AG04450 (cell line): ENCODE data around the gene TRIM66. TPM values are rescaled to one million over a fixed set of nuclear protein-coding genes. Genes with fewer than 3 reads are reported as not detected.

Source experiments
- CTCF ChIA-PET: fragments of 300-600, 350-600 bp; formaldehyde crosslinking; extraction: SDS; loops from one replicate; lab custom pipeline; 2022; ENCODE audit warnings: antibody characterized with exemption, inconsistent platforms; lab: Charles Lee
- POLR2A ChIA-PET: fragments of 350-600 bp; formaldehyde crosslinking; extraction: SDS; loops from one replicate; lab custom pipeline; 2021; ENCODE audit warnings: antibody characterized with exemption, inconsistent platforms; lab: Yijun Ruan, JAX
- DNase-seq: peaks from one replicate; pipeline ENCODE4 v3.0.0-alpha.2; 2011; ENCODE audit warnings: low read depth, low spot score
- H3K27ac ChIP-seq: one replicate; pipeline ENCODE4 v1.5.1; 2012; ENCODE audit warnings: low read depth, low read length, control low read depth
- H3K27me3 ChIP-seq: one replicate; pipeline ENCODE4 v1.6.0; 2012; ENCODE audit warnings: low read length; ENCODE audit not compliant: control insufficient read depth, insufficient read depth
- H3K4me3 ChIP-seq: 2 replicates; pipeline ENCODE4 v1.5.1; 2011; ENCODE audit warnings: mild to moderate bottlenecking, low read depth, low read length, control low read depth
- H3K9me3 ChIP-seq: 2 replicates; pipeline ENCODE4 v1.5.1; 2012; ENCODE audit warnings: low read length; ENCODE audit not compliant: control insufficient read depth, insufficient read depth
- CTCF ChIP-seq: IDR thresholded peaks from 2 replicates; pipeline ENCODE4 v1.5.1; 2011; ENCODE audit warnings: low read depth, low read length, control low read depth, inconsistent platforms
- polyA plus RNA-seq: library from polyadenylated mRNA; depleted of rRNA; stranded (reverse); fragments of >200 nt; gene quantifications from 2 replicates; pipeline ENCODE4 v1.2.3, GENCODE V29; 2011

The TRIM66 gene
- polyA plus RNA-seq, 1 experiment: 6.3 TPM

GRCh38 chr11:8711895-8712442 is 29.5 kb upstream of the TRIM66 start:
- peak overlapping the region; percentile 21 for H3K27ac ChIP-seq

GRCh38 chr11:8709777-8710176 is 27.3 kb upstream of the TRIM66 start:
- POLR2A ChIA-PET: interaction anchor here (0.6 to 2.3 kb wide), 5 partner anchors 9 to 123 kb away, joined by 3 to 15 read pairs (median 5); a partner anchor contains a TSS
- no peak for TF ChIP-seq CTCF
- Histone ChIP-seq H3K27me3 (no peaks in the 10 kb centered on the region), H3K27ac (peak overlapping the region; percentile 96), H3K4me3 (no peak overlapping the region), H3K9me3 (no peaks in the 10 kb centered on the region; the same call in 1 of the 2 replicates)
- CTCF ChIA-PET: interaction anchor here (0.9 kb wide), 1 partner anchor 428 kb away, joined by 3 read pairs; no protein-coding TSS in a partner anchor
- DNase-seq: no peak

More at GRCh38 chr11:8711895-8712442, 29.5 kb upstream of the TRIM66 start:
- CTCF ChIA-PET: no interaction called here
- no peaks in the 10 kb centered on the region for H3K27me3 ChIP-seq
- no peak for DNase-seq
- no peak for TF ChIP-seq CTCF
- POLR2A ChIA-PET: no interaction called here
- H3K4me3 ChIP-seq: no peak overlapping the region
- H3K9me3 ChIP-seq: no peaks in the 10 kb centered on the region; the same call in 1 of the 2 replicates

GRCh38 chr11:8709002-8709672 is 26.7 kb upstream of the TRIM66 start:
- no peak for TF ChIP-seq CTCF
- H3K27me3 ChIP-seq: no peaks in the 10 kb centered on the region
- peak; percentile 94 for DNase-seq
- ChIA-PET CTCF (interaction anchor here (1.0 to 1.1 kb wide), 2 partner anchors 49 to 429 kb away, joined by 3 read pairs; no protein-coding TSS in a partner anchor), POLR2A (interaction anchor here (0.6 to 2.3 kb wide), 6 partner anchors 9 to 123 kb away, joined by 3 to 15 read pairs (median 5); a partner anchor contains a TSS)
- H3K4me3 ChIP-seq: no peak overlapping the region
- H3K9me3 ChIP-seq: no peaks in the 10 kb centered on the region; the same call in 1 of the 2 replicates
- peak overlapping the region; percentile 96 for H3K27ac ChIP-seq

GRCh38 chr11:8707541-8708191 is 25.2 kb upstream of the TRIM66 start:
- ChIA-PET POLR2A (interaction anchor here (2.3 kb wide), 1 partner anchor 11 kb away, joined by 15 read pairs; no protein-coding TSS in a partner anchor), CTCF (interaction anchor here (0.7 kb wide), 1 partner anchor 106 kb away, joined by 3 read pairs; no protein-coding TSS in a partner anchor)
- H3K27ac ChIP-seq: no peak overlapping the region
- no peak overlapping the region for H3K4me3 ChIP-seq
- DNase-seq: no peak
- no peaks in the 10 kb centered on the region; the same call in 1 of the 2 replicates for H3K9me3 ChIP-seq
- no peak for TF ChIP-seq CTCF
- no peaks in the 10 kb centered on the region for H3K27me3 ChIP-seq
